HG03520 (cell line): ENCODE data around the gene EEF1G.

ENCODE experiments used
- ATAC-seq: cut with Tn5 transposase; IDR thresholded peaks from one replicate; pipeline ENCODE4 v1.9.1; 2021; ENCODE audit warnings: mild to moderate bottlenecking, moderate library complexity; ENCODE audit not compliant: unreplicated experiment

EEF1G gene

GRCh38 chr11:62542750-62543567 lies 30.7 kb downstream of the EEF1G start:
- ATAC-seq, result no peak

- no peak for ATAC-seq
Observed at GRCh38 chr11:62542111-62542745, 31.5 kb downstream of the EEF1G start.

GRCh38 chr11:62540804-62541701 lies 32.6 kb downstream of the EEF1G start:
- ATAC-seq, result peak; percentile 31

GRCh38 chr11:62539238-62539925 lies 34.3 kb downstream of the EEF1G start:
- no peak for ATAC-seq

- no peak for ATAC-seq
Observed at GRCh38 chr11:62538470-62539237, 35.0 kb downstream of the EEF1G start.

- ATAC-seq, result no peak
Observed at GRCh38 chr11:62536301-62536957, 37.3 kb downstream of the EEF1G start.

DNA sequence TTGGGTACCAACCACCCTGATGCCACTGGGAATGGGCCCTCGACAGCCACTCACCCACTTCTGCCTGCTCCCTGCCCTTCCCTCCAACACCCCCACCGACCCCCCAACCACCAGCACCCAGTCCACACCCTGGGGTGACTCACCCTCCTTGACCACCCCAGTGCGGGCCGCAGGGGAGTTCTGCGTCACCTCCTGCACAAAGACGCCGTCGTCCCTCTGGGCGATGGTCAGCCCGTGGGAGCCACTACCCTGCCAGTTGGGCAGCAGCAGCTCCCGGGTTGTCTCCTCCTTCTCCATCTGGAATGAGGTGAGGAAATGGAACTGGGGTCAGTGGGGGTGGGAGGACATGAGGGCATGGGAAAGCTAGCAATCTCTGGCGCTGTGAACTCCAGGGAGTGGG lies 37.9 kb downstream of the EEF1G start:
- ATAC-seq, result no peak

GRCh38 chr11:62534779-62535545 lies 38.7 kb downstream of the EEF1G start:
- ATAC-seq, result no peak

- ATAC-seq, result no peak
Observed at GRCh38 chr11:62532096-62532495, 41.6 kb downstream of the EEF1G start.

- no peak for ATAC-seq
Observed at GRCh38 chr11:62516736-62517371, 56.8 kb downstream of the EEF1G start.

- no peak for ATAC-seq
Observed at GRCh38 chr11:62514151-62514550, 59.5 kb downstream of the EEF1G start.

DNA sequence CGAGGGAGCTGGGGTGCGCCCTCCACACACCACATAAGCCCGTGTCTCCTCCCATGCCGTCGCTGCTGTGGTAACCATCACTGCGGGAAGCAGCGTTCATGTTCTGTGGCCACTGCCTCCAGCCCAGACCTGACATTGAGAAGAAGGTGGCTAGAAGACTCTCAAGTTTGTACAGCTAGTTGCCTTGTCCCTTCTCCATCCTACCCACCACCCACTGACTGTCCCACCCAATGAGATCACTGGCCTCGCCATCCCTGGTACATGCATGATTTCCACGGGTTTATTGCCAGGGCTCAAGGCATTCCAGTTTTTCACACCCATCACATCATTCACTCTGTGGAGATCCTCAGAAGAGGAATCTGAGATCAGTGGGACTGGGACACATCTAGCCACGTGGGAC lies 60.1 kb downstream of the EEF1G start:
- ATAC-seq, result no peak

GRCh38 chr11:62512961-62513360 lies 60.7 kb downstream of the EEF1G start:
- no peak for ATAC-seq
